ENCODE results near the gene TMEM26.

The TMEM26 gene

DNA sequence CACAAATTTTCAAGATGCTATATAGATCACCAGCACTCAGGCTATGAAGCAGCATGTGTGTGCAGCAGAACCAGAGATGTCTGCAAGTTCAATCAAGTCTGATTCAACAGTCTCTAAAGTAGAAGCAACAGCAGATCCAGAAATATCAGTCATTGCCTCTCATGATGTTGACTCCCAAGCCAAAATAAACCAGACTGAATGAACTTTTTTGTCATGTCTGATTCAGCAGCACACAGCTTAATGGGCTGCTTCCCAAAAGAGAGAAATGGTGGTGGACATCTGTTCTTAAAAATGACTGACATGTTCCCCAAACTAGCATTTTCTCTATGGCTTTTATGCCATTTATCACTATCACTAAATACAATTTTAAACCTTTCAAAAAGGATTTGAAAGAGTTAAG, 53.8 kb downstream of the TMEM26 start:
- no peak overlapping the region for H3K27ac ChIP-seq (ENCODE audit: extremely low read depth, low read depth, low read length)
- H3K36me3 ChIP-seq (ENCODE audit: control insufficient read depth in 2 of 2, insufficient read depth in 1 of 2, low read length in 2 of 2), result no peaks in the 10 kb centered on the region
- no peak overlapping the region for H3K4me3 ChIP-seq (ENCODE audit: low read depth, low read length)
- no peaks in the 10 kb centered on the region for H3K9me3 ChIP-seq (ENCODE audit: control insufficient read depth, insufficient read depth, low read depth, low read length)
- no peak for TF ChIP-seq ZNF112 (tag by site-specific recombination; IDR thresholded peaks at IDR 0.05)
- no peak for TF ChIP-seq SP2 (tag by site-specific recombination; IDR thresholded peaks at IDR 0.05)
- TF ChIP-seq, protein P1, sequence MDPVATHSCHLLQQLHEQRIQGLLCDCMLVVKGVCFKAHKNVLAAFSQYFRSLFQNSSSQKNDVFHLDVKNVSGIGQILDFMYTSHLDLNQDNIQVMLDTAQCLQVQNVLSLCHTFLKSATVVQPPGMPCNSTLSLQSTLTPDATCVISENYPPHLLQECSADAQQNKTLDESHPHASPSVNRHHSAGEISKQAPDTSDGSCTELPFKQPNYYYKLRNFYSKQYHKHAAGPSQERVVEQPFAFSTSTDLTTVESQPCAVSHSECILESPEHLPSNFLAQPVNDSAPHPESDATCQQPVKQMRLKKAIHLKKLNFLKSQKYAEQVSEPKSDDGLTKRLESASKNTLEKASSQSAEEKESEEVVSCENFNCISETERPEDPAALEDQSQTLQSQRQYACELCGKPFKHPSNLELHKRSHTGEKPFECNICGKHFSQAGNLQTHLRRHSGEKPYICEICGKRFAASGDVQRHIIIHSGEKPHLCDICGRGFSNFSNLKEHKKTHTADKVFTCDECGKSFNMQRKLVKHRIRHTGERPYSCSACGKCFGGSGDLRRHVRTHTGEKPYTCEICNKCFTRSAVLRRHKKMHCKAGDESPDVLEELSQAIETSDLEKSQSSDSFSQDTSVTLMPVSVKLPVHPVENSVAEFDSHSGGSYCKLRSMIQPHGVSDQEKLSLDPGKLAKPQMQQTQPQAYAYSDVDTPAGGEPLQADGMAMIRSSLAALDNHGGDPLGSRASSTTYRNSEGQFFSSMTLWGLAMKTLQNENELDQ (tag by site-specific recombination; IDR thresholded peaks at IDR 0.05; ENCODE audit: low read depth), result no peak
- TF ChIP-seq, protein P2, sequence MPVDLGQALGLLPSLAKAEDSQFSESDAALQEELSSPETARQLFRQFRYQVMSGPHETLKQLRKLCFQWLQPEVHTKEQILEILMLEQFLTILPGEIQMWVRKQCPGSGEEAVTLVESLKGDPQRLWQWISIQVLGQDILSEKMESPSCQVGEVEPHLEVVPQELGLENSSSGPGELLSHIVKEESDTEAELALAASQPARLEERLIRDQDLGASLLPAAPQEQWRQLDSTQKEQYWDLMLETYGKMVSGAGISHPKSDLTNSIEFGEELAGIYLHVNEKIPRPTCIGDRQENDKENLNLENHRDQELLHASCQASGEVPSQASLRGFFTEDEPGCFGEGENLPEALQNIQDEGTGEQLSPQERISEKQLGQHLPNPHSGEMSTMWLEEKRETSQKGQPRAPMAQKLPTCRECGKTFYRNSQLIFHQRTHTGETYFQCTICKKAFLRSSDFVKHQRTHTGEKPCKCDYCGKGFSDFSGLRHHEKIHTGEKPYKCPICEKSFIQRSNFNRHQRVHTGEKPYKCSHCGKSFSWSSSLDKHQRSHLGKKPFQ (tag by site-specific recombination; IDR thresholded peaks at IDR 0.05), result no peak
- no peak for TF ChIP-seq ZNF426 (tag by site-specific recombination; IDR thresholded peaks at IDR 0.05)
- TF ChIP-seq ZBTB8A (tag by site-specific recombination; IDR thresholded peaks at IDR 0.05), result no peak
- TF ChIP-seq, protein P3, sequence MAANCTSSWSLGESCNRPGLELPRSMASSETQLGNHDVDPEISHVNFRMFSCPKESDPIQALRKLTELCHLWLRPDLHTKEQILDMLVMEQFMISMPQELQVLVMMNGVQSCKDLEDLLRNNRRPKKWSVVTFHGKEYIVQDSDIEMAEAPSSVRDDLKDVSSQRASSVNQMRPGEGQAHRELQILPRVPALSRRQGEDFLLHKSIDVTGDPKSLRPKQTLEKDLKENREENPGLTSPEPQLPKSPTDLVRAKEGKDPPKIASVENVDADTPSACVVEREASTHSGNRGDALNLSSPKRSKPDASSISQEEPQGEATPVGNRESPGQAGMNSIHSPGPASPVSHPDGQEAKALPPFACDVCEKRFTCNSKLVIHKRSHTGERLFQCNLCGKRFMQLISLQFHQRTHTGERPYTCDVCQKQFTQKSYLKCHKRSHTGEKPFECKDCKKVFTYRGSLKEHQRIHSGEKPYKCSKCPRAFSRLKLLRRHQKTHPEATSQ (tag by site-specific recombination; IDR thresholded peaks at IDR 0.05), result no peak
- TF ChIP-seq ZNF558 (tag by site-specific recombination; IDR thresholded peaks at IDR 0.05), result no peak
- no peak for TF ChIP-seq ZNF776 (tag by site-specific recombination; IDR thresholded peaks at IDR 0.05; ENCODE audit: borderline replicate concordance)
- TF ChIP-seq ZNF670 (tag by site-specific recombination; IDR thresholded peaks at IDR 0.05; ENCODE audit: low read depth), result no peak
- TF ChIP-seq, protein P4, sequence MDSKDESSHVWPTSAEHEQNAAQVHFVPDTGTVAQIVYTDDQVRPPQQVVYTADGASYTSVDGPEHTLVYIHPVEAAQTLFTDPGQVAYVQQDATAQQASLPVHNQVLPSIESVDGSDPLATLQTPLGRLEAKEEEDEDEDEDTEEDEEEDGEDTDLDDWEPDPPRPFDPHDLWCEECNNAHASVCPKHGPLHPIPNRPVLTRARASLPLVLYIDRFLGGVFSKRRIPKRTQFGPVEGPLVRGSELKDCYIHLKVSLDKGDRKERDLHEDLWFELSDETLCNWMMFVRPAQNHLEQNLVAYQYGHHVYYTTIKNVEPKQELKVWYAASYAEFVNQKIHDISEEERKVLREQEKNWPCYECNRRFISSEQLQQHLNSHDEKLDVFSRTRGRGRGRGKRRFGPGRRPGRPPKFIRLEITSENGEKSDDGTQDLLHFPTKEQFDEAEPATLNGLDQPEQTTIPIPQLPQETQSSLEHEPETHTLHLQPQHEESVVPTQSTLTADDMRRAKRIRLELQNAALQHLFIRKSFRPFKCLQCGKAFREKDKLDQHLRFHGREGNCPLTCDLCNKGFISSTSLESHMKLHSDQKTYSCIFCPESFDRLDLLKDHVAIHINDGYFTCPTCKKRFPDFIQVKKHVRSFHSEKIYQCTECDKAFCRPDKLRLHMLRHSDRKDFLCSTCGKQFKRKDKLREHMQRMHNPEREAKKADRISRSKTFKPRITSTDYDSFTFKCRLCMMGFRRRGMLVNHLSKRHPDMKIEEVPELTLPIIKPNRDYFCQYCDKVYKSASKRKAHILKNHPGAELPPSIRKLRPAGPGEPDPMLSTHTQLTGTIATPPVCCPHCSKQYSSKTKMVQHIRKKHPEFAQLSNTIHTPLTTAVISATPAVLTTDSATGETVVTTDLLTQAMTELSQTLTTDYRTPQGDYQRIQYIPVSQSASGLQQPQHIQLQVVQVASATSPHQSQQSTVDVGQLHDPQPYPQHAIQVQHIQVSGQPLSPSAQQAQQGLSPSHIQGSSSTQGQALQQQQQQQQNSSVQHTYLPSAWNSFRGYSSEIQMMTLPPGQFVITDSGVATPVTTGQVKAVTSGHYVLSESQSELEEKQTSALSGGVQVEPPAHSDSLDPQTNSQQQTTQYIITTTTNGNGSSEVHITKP (tag by site-specific recombination; IDR thresholded peaks at IDR 0.05), result no peak
- TF ChIP-seq ZIC2 (tag by site-specific recombination; IDR thresholded peaks at IDR 0.05), result no peak
- TF ChIP-seq, protein P5, sequence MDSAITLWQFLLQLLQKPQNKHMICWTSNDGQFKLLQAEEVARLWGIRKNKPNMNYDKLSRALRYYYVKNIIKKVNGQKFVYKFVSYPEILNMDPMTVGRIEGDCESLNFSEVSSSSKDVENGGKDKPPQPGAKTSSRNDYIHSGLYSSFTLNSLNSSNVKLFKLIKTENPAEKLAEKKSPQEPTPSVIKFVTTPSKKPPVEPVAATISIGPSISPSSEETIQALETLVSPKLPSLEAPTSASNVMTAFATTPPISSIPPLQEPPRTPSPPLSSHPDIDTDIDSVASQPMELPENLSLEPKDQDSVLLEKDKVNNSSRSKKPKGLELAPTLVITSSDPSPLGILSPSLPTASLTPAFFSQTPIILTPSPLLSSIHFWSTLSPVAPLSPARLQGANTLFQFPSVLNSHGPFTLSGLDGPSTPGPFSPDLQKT (IDR thresholded peaks at IDR 0.05; ENCODE audit: borderline replicate concordance, low read depth, low read length), result no peak
- TF ChIP-seq ZNF248 (tag by site-specific recombination; IDR thresholded peaks at IDR 0.05), result no peak
- TF ChIP-seq, protein P6, sequence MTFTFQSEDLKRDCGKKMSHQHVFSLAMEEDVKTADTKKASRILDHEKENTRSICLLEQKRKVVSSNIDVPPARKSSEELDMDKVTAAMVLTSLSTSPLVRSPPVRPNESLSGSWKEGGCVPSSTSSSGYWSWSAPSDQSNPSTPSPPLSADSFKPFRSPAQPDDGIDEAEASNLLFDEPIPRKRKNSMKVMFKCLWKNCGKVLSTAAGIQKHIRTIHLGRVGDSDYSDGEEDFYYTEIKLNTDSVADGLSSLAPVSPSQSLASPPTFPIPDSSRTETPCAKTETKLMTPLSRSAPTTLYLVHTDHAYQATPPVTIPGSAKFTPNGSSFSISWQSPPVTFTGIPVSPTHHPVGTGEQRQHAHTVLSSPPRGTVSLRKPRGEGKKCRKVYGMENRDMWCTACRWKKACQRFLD (tag by site-specific recombination; IDR thresholded peaks at IDR 0.05), result no peak
- TF ChIP-seq, protein P7, sequence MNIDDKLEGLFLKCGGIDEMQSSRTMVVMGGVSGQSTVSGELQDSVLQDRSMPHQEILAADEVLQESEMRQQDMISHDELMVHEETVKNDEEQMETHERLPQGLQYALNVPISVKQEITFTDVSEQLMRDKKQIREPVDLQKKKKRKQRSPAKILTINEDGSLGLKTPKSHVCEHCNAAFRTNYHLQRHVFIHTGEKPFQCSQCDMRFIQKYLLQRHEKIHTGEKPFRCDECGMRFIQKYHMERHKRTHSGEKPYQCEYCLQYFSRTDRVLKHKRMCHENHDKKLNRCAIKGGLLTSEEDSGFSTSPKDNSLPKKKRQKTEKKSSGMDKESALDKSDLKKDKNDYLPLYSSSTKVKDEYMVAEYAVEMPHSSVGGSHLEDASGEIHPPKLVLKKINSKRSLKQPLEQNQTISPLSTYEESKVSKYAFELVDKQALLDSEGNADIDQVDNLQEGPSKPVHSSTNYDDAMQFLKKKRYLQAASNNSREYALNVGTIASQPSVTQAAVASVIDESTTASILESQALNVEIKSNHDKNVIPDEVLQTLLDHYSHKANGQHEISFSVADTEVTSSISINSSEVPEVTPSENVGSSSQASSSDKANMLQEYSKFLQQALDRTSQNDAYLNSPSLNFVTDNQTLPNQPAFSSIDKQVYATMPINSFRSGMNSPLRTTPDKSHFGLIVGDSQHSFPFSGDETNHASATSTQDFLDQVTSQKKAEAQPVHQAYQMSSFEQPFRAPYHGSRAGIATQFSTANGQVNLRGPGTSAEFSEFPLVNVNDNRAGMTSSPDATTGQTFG (tag by site-specific recombination; IDR thresholded peaks at IDR 0.05; ENCODE audit: borderline replicate concordance), result no peak
- TF ChIP-seq ZNF423 (tag by site-specific recombination; IDR thresholded peaks at IDR 0.05), result no peak
- TF ChIP-seq BCL11B (tag by site-specific recombination; IDR thresholded peaks at IDR 0.05; ENCODE audit: low read depth), result no peak
- TF ChIP-seq ZNF654 (tag by site-specific recombination; IDR thresholded peaks at IDR 0.05; ENCODE audit: low read depth), result no peak
- TF ChIP-seq ZNF747 (tag by site-specific recombination; IDR thresholded peaks at IDR 0.05), result no peak
- no peaks in the 10 kb centered on the region for H3K4me1 ChIP-seq (ENCODE audit: control insufficient read depth, insufficient read depth, low read length)
- POLR2A ChIA-PET, result no interaction called here
- CTCF ChIA-PET, result no interaction called here
